DOHH2 (cell line): ENCODE data around the gene CYB5D1.

ENCODE experiments used
- H3F3A ChIP-seq: fragments of 200-600 bp; sonication (generic), shearing (Covaris generic); 2 replicates; pipeline ENCODE4 v1.6.0; 2016; ENCODE audit warnings: antibody characterized with exemption, mild to moderate bottlenecking; ENCODE audit not compliant: control insufficient read depth, insufficient read depth
- H3K27ac ChIP-seq: fragments of 200-600 bp; sonication (generic); 2 replicates; pipeline ENCODE4 v1.5.1; 2014; ENCODE audit warnings: low read depth, mild to moderate bottlenecking, low read length, moderate library complexity
- H3K27me3 ChIP-seq: fragments of 200-600 bp; sonication (generic); 2 replicates; pipeline ENCODE4 v1.6.1; 2014; ENCODE audit warnings: mild to moderate bottlenecking, low read length, mixed read lengths; ENCODE audit not compliant: control insufficient read depth
- H3K36me3 ChIP-seq: fragments of 200-600 bp; sonication (generic); 2 replicates; pipeline ENCODE4 v1.6.1; 2014; ENCODE audit warnings: mild to moderate bottlenecking, low read length, moderate library complexity, mixed read lengths; ENCODE audit not compliant: control insufficient read depth
- H3K4me1 ChIP-seq: fragments of 200-600 bp; sonication (generic); 2 replicates; pipeline ENCODE4 v1.6.1; 2014; ENCODE audit warnings: mild to moderate bottlenecking, low read length, mixed read lengths; ENCODE audit not compliant: control insufficient read depth
- H3K4me2 ChIP-seq: fragments of 200-600 bp; sonication (generic); 2 replicates; pipeline ENCODE4 v1.6.0; 2014; ENCODE audit warnings: mild to moderate bottlenecking, low read length, moderate library complexity
- H3K4me3 ChIP-seq: fragments of 200-600 bp; sonication (generic); 2 replicates; pipeline ENCODE4 v1.5.1; 2014; ENCODE audit warnings: mild to moderate bottlenecking, low read length, mixed read lengths
- H3K79me2 ChIP-seq: fragments of 200-600 bp; sonication (generic); 2 replicates; pipeline ENCODE4 v1.6.1; 2014; ENCODE audit warnings: mild to moderate bottlenecking, low read length, mixed read lengths; ENCODE audit not compliant: control insufficient read depth
- H3K9me2 ChIP-seq: fragments of 200-600 bp; sonication (generic); replicated peaks from 2 replicates; pipeline ENCODE4 v1.6.1; 2014; ENCODE audit warnings: mild to moderate bottlenecking, low read length, mixed read lengths; ENCODE audit not compliant: control insufficient read depth
- H3K9me3 ChIP-seq: fragments of 200-600 bp; sonication (generic); 2 replicates; pipeline ENCODE4 v1.6.1; 2014; ENCODE audit warnings: antibody characterized with exemption, low read length, mixed read lengths; ENCODE audit not compliant: control insufficient read depth, insufficient read depth
- H4K20me1 ChIP-seq: fragments of 200-600 bp; sonication (generic); 2 replicates; pipeline ENCODE4 v1.6.0; 2014; ENCODE audit warnings: low read depth, mild to moderate bottlenecking, antibody characterized with exemption, low read length, moderate library complexity; ENCODE audit not compliant: control insufficient read depth, insufficient read depth
- CTCF ChIP-seq: fragments of 200-600 bp; sonication (generic); IDR thresholded peaks from one replicate; pipeline ENCODE4 v1.5.1; 2014; ENCODE audit warnings: antibody characterized with exemption, mild to moderate bottlenecking, low read depth, low read length; ENCODE audit not compliant: poor library complexity, severe bottlenecking
- EZH2phosphoT487 ChIP-seq: fragments of 200-600 bp; sonication (generic); IDR thresholded peaks from 2 replicates; pipeline ENCODE4 v1.6.1; 2017; ENCODE audit warnings: borderline replicate concordance, mild to moderate bottlenecking, antibody characterized with exemption, low read length, moderate library complexity, mixed read lengths

The CYB5D1 gene

GRCh38 chr17:7885367-7886226 is 27.8 kb downstream of the CYB5D1 start:
- H3K9me2 ChIP-seq: no peaks in the 10 kb centered on the region
- no peaks in the 10 kb centered on the region for H4K20me1 ChIP-seq
- peaks cover 66% of the 10 kb centered on the region for H3K36me3 ChIP-seq
- no peak for TF ChIP-seq EZH2phosphoT487
- TF ChIP-seq CTCF: no peak
- peaks cover 37% of the 10 kb centered on the region for H3F3A ChIP-seq
- H3K4me2 ChIP-seq: peak overlapping the region; percentile 99
- no peaks in the 10 kb centered on the region for H3K27me3 ChIP-seq
- no peaks in the 10 kb centered on the region for H3K9me3 ChIP-seq
- peaks cover 85% of the 10 kb centered on the region for H3K79me2 ChIP-seq
- peaks cover 55% of the 10 kb centered on the region for H3K4me1 ChIP-seq
- peak overlapping the region; percentile 95 for H3K4me3 ChIP-seq
- peak overlapping the region; percentile 96 for H3K27ac ChIP-seq

GRCh38 chr17:7886227-7887037 is 28.6 kb downstream of the CYB5D1 start:
- TF ChIP-seq CTCF (peak; percentile 42), EZH2phosphoT487 (no peak)
- Histone ChIP-seq H3K36me3 (peaks cover 66% of the 10 kb centered on the region), H3K79me2 (peaks cover 84% of the 10 kb centered on the region), H3K27me3 (no peaks in the 10 kb centered on the region), H3K4me1 (peaks cover 47% of the 10 kb centered on the region), H4K20me1 (no peaks in the 10 kb centered on the region), H3K9me3 (no peaks in the 10 kb centered on the region), H3F3A (peaks cover 33% of the 10 kb centered on the region), H3K4me2 (peak overlapping the region; percentile 99), H3K27ac (peak overlapping the region; percentile 96), H3K9me2 (no peaks in the 10 kb centered on the region), H3K4me3 (peak overlapping the region; percentile 95)

GRCh38 chr17:7887038-7887481 is 29.3 kb downstream of the CYB5D1 start:
- no peaks in the 10 kb centered on the region for H3K9me2 ChIP-seq
- no peak for TF ChIP-seq CTCF
- no peak for TF ChIP-seq EZH2phosphoT487
- peaks cover 32% of the 10 kb centered on the region for H3F3A ChIP-seq
- no peaks in the 10 kb centered on the region for H4K20me1 ChIP-seq
- peak overlapping the region; percentile 95 for H3K4me3 ChIP-seq
- peak overlapping the region; percentile 99 for H3K4me2 ChIP-seq
- H3K27me3 ChIP-seq: no peaks in the 10 kb centered on the region
- peaks cover 79% of the 10 kb centered on the region for H3K79me2 ChIP-seq
- H3K4me1 ChIP-seq: peaks cover 41% of the 10 kb centered on the region
- peak overlapping the region; percentile 96 for H3K27ac ChIP-seq
- H3K36me3 ChIP-seq: peaks cover 66% of the 10 kb centered on the region
- H3K9me3 ChIP-seq: no peaks in the 10 kb centered on the region
